Measurements from ENCODE around the gene NCAM1.

Gene NCAM1

GRCh38 chr11:113119966-113120736 is 158.9 kb downstream of the NCAM1 start:
- Histone ChIP-seq H3K4me1 (ENCODE audit: control insufficient read depth, insufficient read depth, low read depth, low read length) (no peaks in the 10 kb centered on the region), H3K4me3 (ENCODE audit: insufficient read depth in 1 of 2, low read depth in 1 of 2, low read length in 2 of 2) (no peak overlapping the region), H3K9ac (ENCODE audit: low read length) (no peak overlapping the region), H2BK120ac (ENCODE audit: low read depth, low read length) (no peak overlapping the region), H3K27ac (ENCODE audit: low read length, poor library complexity, severe bottlenecking) (no peak overlapping the region), H3K4ac (ENCODE audit: low read depth in 1 of 2, low read length in 2 of 2) (no peak overlapping the region), H3K36me3 (ENCODE audit: control insufficient read depth in 1 of 2, insufficient read depth in 2 of 2, low read depth in 1 of 2, low read length in 2 of 2) (no peaks in the 10 kb centered on the region), H3K18ac (ENCODE audit: low read depth in 1 of 2, low read length in 2 of 2) (no peak overlapping the region), H3K14ac (ENCODE audit: low read length in 2 of 2) (no peak overlapping the region), H2BK5ac (ENCODE audit: low read depth, low read length, poor library complexity, severe bottlenecking) (no peak overlapping the region), H4K91ac (ENCODE audit: low read length) (no peak overlapping the region), H3K27me3 (ENCODE audit: control insufficient read depth in 1 of 2, insufficient read depth in 1 of 2, low read length in 2 of 2) (peaks cover 0 to 35% of the 10 kb centered on the region in 2 experiments), H2AFZ (ENCODE audit: low read depth, low read length) (no peak overlapping the region), H2AK5ac (ENCODE audit: low read length, severe bottlenecking) (no peak overlapping the region), H3K79me1 (replicated peaks; ENCODE audit: low read length, poor library complexity, severe bottlenecking) (no peaks in the 10 kb centered on the region), H3K9me3 (ENCODE audit: control insufficient read depth, low read length) (no peaks in the 10 kb centered on the region), H3K23ac (ENCODE audit: low read length in 2 of 2) (no peak overlapping the region), H2BK12ac (ENCODE audit: low read length in 2 of 2) (no peak overlapping the region), H2BK15ac (ENCODE audit: low read depth, poor library complexity, severe bottlenecking) (no peak overlapping the region), H3K4me2 (ENCODE audit: low read length, poor library complexity, severe bottlenecking) (no peak overlapping the region), H4K8ac (ENCODE audit: low read length) (no peak overlapping the region)
- no peak for DNase-seq
- 69% methylated on average over 4 of the region's 4 CpGs for whole genome bisulfite sequencing

- H2BK12ac ChIP-seq (ENCODE audit: low read length in 2 of 2): no peak overlapping the region
- H2AFZ ChIP-seq (ENCODE audit: low read depth, low read length): no peak overlapping the region
- no peaks in the 10 kb centered on the region for H3K36me3 ChIP-seq (ENCODE audit: control insufficient read depth in 1 of 2, insufficient read depth in 2 of 2, low read depth in 1 of 2, low read length in 2 of 2)
- peaks cover 0 to 28% of the 10 kb centered on the region in 2 experiments for H3K27me3 ChIP-seq (ENCODE audit: control insufficient read depth in 1 of 2, insufficient read depth in 1 of 2, low read length in 2 of 2)
- no peak overlapping the region for H3K4me2 ChIP-seq (ENCODE audit: low read length, poor library complexity, severe bottlenecking)
- no peak overlapping the region for H2AK5ac ChIP-seq (ENCODE audit: low read length, severe bottlenecking)
- H2BK5ac ChIP-seq (ENCODE audit: low read depth, low read length, poor library complexity, severe bottlenecking): no peak overlapping the region
- H3K14ac ChIP-seq (ENCODE audit: low read length in 2 of 2): no peak overlapping the region
- whole genome bisulfite sequencing: 75% methylated on average over 1 of the region's 1 CpG
- no peak for DNase-seq
- H3K4me1 ChIP-seq (ENCODE audit: control insufficient read depth, insufficient read depth, low read depth, low read length): no peaks in the 10 kb centered on the region
- H3K18ac ChIP-seq (ENCODE audit: low read depth in 1 of 2, low read length in 2 of 2): no peak overlapping the region
- H3K23ac ChIP-seq (ENCODE audit: low read length in 2 of 2): no peak overlapping the region
- H3K27ac ChIP-seq (ENCODE audit: low read length, poor library complexity, severe bottlenecking): no peak overlapping the region
- no peak overlapping the region for H3K4ac ChIP-seq (ENCODE audit: low read depth in 1 of 2, low read length in 2 of 2)
- H2BK15ac ChIP-seq (ENCODE audit: low read depth, poor library complexity, severe bottlenecking): no peak overlapping the region
- no peak overlapping the region for H4K91ac ChIP-seq (ENCODE audit: low read length)
- no peak overlapping the region for H4K8ac ChIP-seq (ENCODE audit: low read length)
- H2BK120ac ChIP-seq (ENCODE audit: low read depth, low read length): no peak overlapping the region
- no peaks in the 10 kb centered on the region for H3K9me3 ChIP-seq (ENCODE audit: control insufficient read depth, low read length)
- no peaks in the 10 kb centered on the region for H3K79me1 ChIP-seq (replicated peaks; ENCODE audit: low read length, poor library complexity, severe bottlenecking)
- H3K4me3 ChIP-seq (ENCODE audit: insufficient read depth in 1 of 2, low read depth in 1 of 2, low read length in 2 of 2): no peak overlapping the region
- no peak overlapping the region for H3K9ac ChIP-seq (ENCODE audit: low read length)
Observed at GRCh38 chr11:113121746-113122145, 160.5 kb downstream of the NCAM1 start.

GRCh38 chr11:113124006-113124405 is 162.8 kb downstream of the NCAM1 start:
- Histone ChIP-seq H3K9ac (ENCODE audit: low read length) (no peak overlapping the region), H4K8ac (ENCODE audit: low read length) (no peak overlapping the region), H3K4me1 (ENCODE audit: control insufficient read depth, insufficient read depth, low read depth, low read length) (no peaks in the 10 kb centered on the region), H3K9me3 (ENCODE audit: control insufficient read depth, low read length) (no peaks in the 10 kb centered on the region), H4K91ac (ENCODE audit: low read length) (no peak overlapping the region), H2AK5ac (ENCODE audit: low read length, severe bottlenecking) (no peak overlapping the region), H2AFZ (ENCODE audit: low read depth, low read length) (no peak overlapping the region), H3K79me1 (replicated peaks; ENCODE audit: low read length, poor library complexity, severe bottlenecking) (no peaks in the 10 kb centered on the region), H3K4me3 (ENCODE audit: insufficient read depth in 1 of 2, low read depth in 1 of 2, low read length in 2 of 2) (no peak overlapping the region), H3K23ac (ENCODE audit: low read length in 2 of 2) (no peak overlapping the region), H2BK15ac (ENCODE audit: low read depth, poor library complexity, severe bottlenecking) (no peak overlapping the region), H3K27me3 (ENCODE audit: control insufficient read depth in 1 of 2, insufficient read depth in 1 of 2, low read length in 2 of 2) (peaks cover 0 to 23% of the 10 kb centered on the region in 2 experiments), H2BK5ac (ENCODE audit: low read depth, low read length, poor library complexity, severe bottlenecking) (no peak overlapping the region), H3K27ac (ENCODE audit: low read length, poor library complexity, severe bottlenecking) (no peak overlapping the region), H3K4ac (ENCODE audit: low read depth in 1 of 2, low read length in 2 of 2) (no peak overlapping the region), H3K36me3 (ENCODE audit: control insufficient read depth in 1 of 2, insufficient read depth in 2 of 2, low read depth in 1 of 2, low read length in 2 of 2) (no peaks in the 10 kb centered on the region), H3K18ac (ENCODE audit: low read depth in 1 of 2, low read length in 2 of 2) (no peak overlapping the region), H2BK120ac (ENCODE audit: low read depth, low read length) (no peak overlapping the region), H2BK12ac (ENCODE audit: low read length in 2 of 2) (no peak overlapping the region), H3K4me2 (ENCODE audit: low read length, poor library complexity, severe bottlenecking) (no peak overlapping the region), H3K14ac (ENCODE audit: low read length in 2 of 2) (no peak overlapping the region)
- DNase-seq: no peak
- 100% methylated on average over 2 of the region's 3 CpGs for WGBS

- H2BK120ac ChIP-seq (ENCODE audit: low read depth, low read length): no peak overlapping the region
- H3K4ac ChIP-seq (ENCODE audit: low read depth in 1 of 2, low read length in 2 of 2): no peak overlapping the region
- no peak overlapping the region for H4K8ac ChIP-seq (ENCODE audit: low read length)
- no peak for DNase-seq
- H3K4me3 ChIP-seq (ENCODE audit: insufficient read depth in 1 of 2, low read depth in 1 of 2, low read length in 2 of 2): no peak overlapping the region
- H3K4me2 ChIP-seq (ENCODE audit: low read length, poor library complexity, severe bottlenecking): no peak overlapping the region
- WGBS: 87% methylated on average over 5 of the region's 8 CpGs
- no peak overlapping the region for H2AK5ac ChIP-seq (ENCODE audit: low read length, severe bottlenecking)
- H2BK5ac ChIP-seq (ENCODE audit: low read depth, low read length, poor library complexity, severe bottlenecking): no peak overlapping the region
- H3K27ac ChIP-seq (ENCODE audit: low read length, poor library complexity, severe bottlenecking): no peak overlapping the region
- H2BK12ac ChIP-seq (ENCODE audit: low read length in 2 of 2): no peak overlapping the region
- no peak overlapping the region for H4K91ac ChIP-seq (ENCODE audit: low read length)
- H2AFZ ChIP-seq (ENCODE audit: low read depth, low read length): no peak overlapping the region
- H3K18ac ChIP-seq (ENCODE audit: low read depth in 1 of 2, low read length in 2 of 2): no peak overlapping the region
- H3K23ac ChIP-seq (ENCODE audit: low read length in 2 of 2): no peak overlapping the region
- H3K9ac ChIP-seq (ENCODE audit: low read length): no peak overlapping the region
- no peak overlapping the region for H2BK15ac ChIP-seq (ENCODE audit: low read depth, poor library complexity, severe bottlenecking)
- H3K9me3 ChIP-seq (ENCODE audit: control insufficient read depth, low read length): no peaks in the 10 kb centered on the region
- H3K36me3 ChIP-seq (ENCODE audit: control insufficient read depth in 1 of 2, insufficient read depth in 2 of 2, low read depth in 1 of 2, low read length in 2 of 2): no peaks in the 10 kb centered on the region
- peaks cover 0 to 24% of the 10 kb centered on the region in 2 experiments for H3K27me3 ChIP-seq (ENCODE audit: control insufficient read depth in 1 of 2, insufficient read depth in 1 of 2, low read length in 2 of 2)
- no peak overlapping the region for H3K14ac ChIP-seq (ENCODE audit: low read length in 2 of 2)
- H3K4me1 ChIP-seq (ENCODE audit: control insufficient read depth, insufficient read depth, low read depth, low read length): no peaks in the 10 kb centered on the region
- no peaks in the 10 kb centered on the region for H3K79me1 ChIP-seq (replicated peaks; ENCODE audit: low read length, poor library complexity, severe bottlenecking)
Observed at GRCh38 chr11:113124578-113124977, 163.4 kb downstream of the NCAM1 start.

All from mesenchymal stem cell (in vitro differentiated cells and primary cell).